ENCODE data around the gene B3GNT8. TPM values are rescaled to one million over a fixed set of nuclear protein-coding genes. Genes with fewer than 3 reads are reported as not detected.

B3GNT8 gene
- total and polyA plus RNA-seq, 4 donors, result 0.14 to 2.3 (median 0.66) TPM

- Histone ChIP-seq H3K27me3 (ENCODE audit: control insufficient read depth in 4 of 4, insufficient read depth in 4 of 4, low read length in 3 of 4) (peaks cover 0 to 3% (median 0%) of the 10 kb centered on the region in 4 donors), H3K4me3 (ENCODE audit: low read depth in 1 of 3, low read length in 3 of 3) (no peak overlapping the region), H3K27ac (ENCODE audit: low read depth in 1 of 2, low read length in 2 of 2) (no peak overlapping the region), H3K9ac (ENCODE audit: low read depth in 1 of 2, low read length in 2 of 2) (no peak overlapping the region), H3K9me3 (ENCODE audit: control insufficient read depth in 4 of 4, low read length in 3 of 4) (no peaks in the 10 kb centered on the region), H3K4me1 (ENCODE audit: control insufficient read depth in 4 of 4, insufficient read depth in 4 of 4, low read length in 3 of 4) (peaks cover 0 to 13% (median 6%) of the 10 kb centered on the region in 4 donors), H3K36me3 (ENCODE audit: control insufficient read depth in 4 of 4, insufficient read depth in 3 of 4, low read depth in 1 of 4, low read length in 3 of 4) (peaks cover 0 to 7% (median under 1%) of the 10 kb centered on the region in 4 donors)
- no peak for DNase-seq (ENCODE audit: low spot score)
- 78% methylated on average over 15 of the region's 15 CpGs for WGBS
- TF ChIP-seq ZBTB33 (IDR thresholded peaks at IDR 0.05) (no peak), RXRA (IDR thresholded peaks at IDR 0.05) (no peak), TAF1 (conservative IDR thresholded peaks at IDR 0.05) (no peak), YY1 (IDR thresholded peaks at IDR 0.05) (no peak), REST (IDR thresholded peaks at IDR 0.05) (no peak), CTCF (IDR thresholded peaks at IDR 0.05; ENCODE audit: low read depth, low read length, missing input control) (no peak), RAD21 (IDR thresholded peaks at IDR 0.05) (no peak), FOXA2 (IDR thresholded peaks at IDR 0.05) (no peak), GABPA (IDR thresholded peaks at IDR 0.05 in 1 of 2, conservative IDR thresholded peaks at IDR 0.05 in 1 of 2) (no peak), MAX (IDR thresholded peaks at IDR 0.05) (no peak), EGR1 (IDR thresholded peaks at IDR 0.05; ENCODE audit: low read depth in 2 of 2) (no peak), FOXA1 (IDR thresholded peaks at IDR 0.05) (no peak), HNF4G (IDR thresholded peaks at IDR 0.05) (no peak), ATF3 (IDR thresholded peaks at IDR 0.05) (no peak), HNF4A (conservative IDR thresholded peaks at IDR 0.05) (no peak), SP1 (IDR thresholded peaks at IDR 0.05) (no peak), JUND (IDR thresholded peaks at IDR 0.05) (no peak), NR2F2 (IDR thresholded peaks at IDR 0.05) (no peak)
Observed at GRCh38 chr19:41441321-41441945, 14.3 kb upstream of the B3GNT8 start.

All from liver (tissue), 9 donors.